ENCODE results near the gene RAVER2.
"Not testable (repeated sequence)": the region's sequence is repeated elsewhere in the genome, so short reads cannot be mapped to it uniquely, and the experiment has no call there.

Gene RAVER2

GRCh38 chr1:64745986-64746940, 1.4 kb downstream of the RAVER2 start:
- DNase-seq (ENCODE audit: low read depth in 2 of 2, low spot score in 1 of 2), result no peak

GRCh38 chr1:64748222-64748621, 3.3 kb downstream of the RAVER2 start:
- no peak for DNase-seq (ENCODE audit: low read depth in 2 of 2, low spot score in 1 of 2)

- no peak for DNase-seq (ENCODE audit: low read depth in 2 of 2, low spot score in 1 of 2)
These were observed 3.8 kb downstream of the RAVER2 start for GRCh38 chr1:64748706-64749105.

GRCh38 chr1:64750092-64750491, 5.2 kb downstream of the RAVER2 start:
- no peak for DNase-seq (ENCODE audit: low read depth in 2 of 2, low spot score in 1 of 2)

DNA sequence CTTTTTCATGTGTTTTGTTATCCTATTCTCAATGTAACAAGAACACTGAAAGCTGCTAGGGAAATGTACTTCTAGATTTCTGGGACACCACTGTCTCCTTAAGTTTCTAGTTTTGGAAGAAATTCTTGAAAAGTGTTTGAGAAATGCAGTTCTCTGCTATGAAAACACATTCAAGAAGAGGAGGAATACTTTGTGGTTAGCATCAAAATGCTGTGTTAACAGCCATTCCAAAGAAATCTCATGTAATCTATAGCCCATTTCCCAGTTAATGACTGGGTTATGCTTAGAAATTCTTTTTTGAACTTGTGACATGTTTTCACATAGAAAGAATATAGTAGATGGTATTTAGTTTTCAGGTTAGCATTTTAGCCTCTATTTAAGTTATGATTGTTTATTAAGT, 6.0 kb downstream of the RAVER2 start:
- no peak for DNase-seq (ENCODE audit: low read depth in 2 of 2, low spot score in 1 of 2)

- no peak for DNase-seq (ENCODE audit: low read depth in 2 of 2, low spot score in 1 of 2)
These were observed 9.3 kb downstream of the RAVER2 start for GRCh38 chr1:64754173-64754572.

- DNase-seq (ENCODE audit: low read depth in 2 of 2, low spot score in 1 of 2), result no peak
These were observed 10.5 kb downstream of the RAVER2 start for GRCh38 chr1:64755361-64755760.

- DNase-seq (ENCODE audit: low read depth in 2 of 2, low spot score in 1 of 2), result no peak
These were observed 11.9 kb downstream of the RAVER2 start for GRCh38 chr1:64756770-64757169.

- DNase-seq (ENCODE audit: low read depth in 2 of 2, low spot score in 1 of 2), result no peak
These were observed 12.3 kb downstream of the RAVER2 start for GRCh38 chr1:64757213-64757612.

GRCh38 chr1:64758233-64758632, 13.4 kb downstream of the RAVER2 start:
- DNase-seq (ENCODE audit: low read depth in 2 of 2, low spot score in 1 of 2), result no peak

- no peak for DNase-seq (ENCODE audit: low read depth in 2 of 2, low spot score in 1 of 2)
These were observed 15.1 kb downstream of the RAVER2 start for GRCh38 chr1:64759968-64760367.

GRCh38 chr1:64765012-64765411, 20.1 kb downstream of the RAVER2 start:
- DNase-seq (ENCODE audit: low read depth in 2 of 2, low spot score in 1 of 2), result no peak

GRCh38 chr1:64765826-64766225, 21.0 kb downstream of the RAVER2 start:
- DNase-seq (ENCODE audit: low read depth in 2 of 2, low spot score in 1 of 2), result no peak

DNA sequence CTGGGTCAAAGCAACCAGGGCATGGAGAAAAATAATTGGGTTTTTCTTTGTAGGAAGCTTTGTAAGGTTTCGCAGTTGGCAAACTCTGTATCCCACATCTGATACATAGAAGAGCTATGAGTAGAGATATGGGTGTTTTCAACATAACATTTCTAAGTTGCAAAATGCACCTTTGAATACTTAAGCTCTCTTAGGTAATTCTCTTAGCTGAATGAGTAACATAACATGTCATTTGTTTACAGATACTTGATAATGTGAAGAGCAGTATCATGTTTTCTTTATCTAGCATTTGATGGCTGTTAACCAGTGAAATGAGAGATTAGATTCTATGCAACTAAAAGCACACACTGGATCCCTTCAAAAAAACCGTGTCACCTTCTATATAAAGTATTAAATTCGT, 21.6 kb downstream of the RAVER2 start:
- DNase-seq (ENCODE audit: low read depth in 2 of 2, low spot score in 1 of 2), result no peak

- DNase-seq (ENCODE audit: low read depth in 2 of 2, low spot score in 1 of 2), result no peak
These were observed 24.6 kb downstream of the RAVER2 start for GRCh38 chr1:64769482-64769881.

GRCh38 chr1:64769971-64770370, 25.1 kb downstream of the RAVER2 start:
- DNase-seq (ENCODE audit: low read depth in 2 of 2, low spot score in 1 of 2), result no peak

DNA sequence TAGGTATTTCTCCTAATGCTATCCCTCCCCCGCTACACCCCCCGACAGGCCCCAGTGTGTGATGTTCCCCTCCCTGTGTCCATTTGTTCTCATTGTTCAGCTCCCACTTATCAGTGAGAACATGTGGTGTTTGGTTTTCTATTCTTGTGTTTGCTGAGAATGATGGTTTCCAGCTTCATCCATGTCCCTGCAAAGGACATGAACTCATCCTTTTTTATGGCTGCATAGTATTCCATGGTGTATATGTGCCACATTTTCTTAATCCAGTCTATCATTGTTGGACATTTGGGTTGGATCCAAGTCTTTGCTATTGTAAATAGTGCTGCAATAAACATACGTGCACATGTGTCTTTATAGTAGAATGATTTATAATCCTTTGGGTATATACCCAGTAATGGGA, 28.4 kb downstream of the RAVER2 start:
- DNase-seq (ENCODE audit: low read depth in 2 of 2, low spot score in 1 of 2), result not testable (repeated sequence)

GRCh38 chr1:64775113-64775512, 30.2 kb downstream of the RAVER2 start:
- DNase-seq (ENCODE audit: low read depth in 2 of 2, low spot score in 1 of 2), result no peak

GRCh38 chr1:64782044-64782443, 37.2 kb downstream of the RAVER2 start:
- not testable (repeated sequence) for DNase-seq (ENCODE audit: low read depth in 2 of 2, low spot score in 1 of 2)

DNA sequence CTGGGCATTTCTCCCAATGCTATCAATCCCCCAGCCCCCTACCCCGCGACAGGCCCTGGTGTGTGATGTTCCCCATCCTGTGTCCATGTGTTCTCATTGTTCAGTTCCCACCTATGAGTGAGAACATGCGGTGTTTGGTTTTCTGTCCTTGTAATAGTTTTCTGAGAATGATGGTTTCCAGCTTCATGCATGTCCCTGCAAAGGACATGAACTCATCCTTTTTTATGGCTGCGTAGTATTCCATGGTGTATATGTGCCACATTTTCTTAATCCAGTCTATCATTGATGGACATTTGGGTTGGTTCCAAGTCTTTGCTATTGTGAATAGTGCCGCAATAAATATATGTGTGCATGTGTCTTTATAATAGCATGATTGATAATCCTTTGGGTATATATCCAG, 38.0 kb downstream of the RAVER2 start:
- not testable (repeated sequence) for DNase-seq (ENCODE audit: low read depth in 2 of 2, low spot score in 1 of 2)

- no peak for DNase-seq (ENCODE audit: low read depth in 2 of 2, low spot score in 1 of 2)
These were observed 46.1 kb downstream of the RAVER2 start for GRCh38 chr1:64790832-64791487.

GRCh38 chr1:64798872-64799271, 54.0 kb downstream of the RAVER2 start:
- no peak for DNase-seq (ENCODE audit: low read depth in 2 of 2, low spot score in 1 of 2)

Data from stimulated activated CD8-positive, alpha-beta memory T cell treated with anti-CD3 and anti-CD28 coated beads, Interleukin-4, amount 100 ng/mL, for 1 hour (primary cell).